GM06990 (cell line): ENCODE results near the gene IGF2R.

Experiments used
- DNase-seq: peaks from one replicate; pipeline ENCODE4 v3.0.0-alpha.2; 2011; ENCODE audit not compliant: insufficient read length; ENCODE audit errors: extremely low read depth
- H3K27me3 ChIP-seq: replicated peaks from 2 replicates; pipeline ENCODE4 v1.6.0; 2011; ENCODE audit warnings: low read length; ENCODE audit not compliant: control insufficient read depth, insufficient read depth
- H3K36me3 ChIP-seq: 2 replicates; pipeline ENCODE4 v1.5.1; 2011; ENCODE audit warnings: low read length; ENCODE audit not compliant: control insufficient read depth, insufficient read depth
- H3K4me3 ChIP-seq: replicated peaks from 2 replicates; pipeline ENCODE4 v1.5.1; 2011; ENCODE audit warnings: low read depth, mild to moderate bottlenecking, control low read depth, low read length
- TF ChIP-seq, protein P1 (sequence below): IDR thresholded peaks from 2 replicates; pipeline ENCODE4 v1.5.1; 2011; ENCODE audit warnings: low read length, control low read depth, mild to moderate bottlenecking, inconsistent platforms; ENCODE audit not compliant: insufficient read depth, poor library complexity, severe bottlenecking

IGF2R gene

DNA sequence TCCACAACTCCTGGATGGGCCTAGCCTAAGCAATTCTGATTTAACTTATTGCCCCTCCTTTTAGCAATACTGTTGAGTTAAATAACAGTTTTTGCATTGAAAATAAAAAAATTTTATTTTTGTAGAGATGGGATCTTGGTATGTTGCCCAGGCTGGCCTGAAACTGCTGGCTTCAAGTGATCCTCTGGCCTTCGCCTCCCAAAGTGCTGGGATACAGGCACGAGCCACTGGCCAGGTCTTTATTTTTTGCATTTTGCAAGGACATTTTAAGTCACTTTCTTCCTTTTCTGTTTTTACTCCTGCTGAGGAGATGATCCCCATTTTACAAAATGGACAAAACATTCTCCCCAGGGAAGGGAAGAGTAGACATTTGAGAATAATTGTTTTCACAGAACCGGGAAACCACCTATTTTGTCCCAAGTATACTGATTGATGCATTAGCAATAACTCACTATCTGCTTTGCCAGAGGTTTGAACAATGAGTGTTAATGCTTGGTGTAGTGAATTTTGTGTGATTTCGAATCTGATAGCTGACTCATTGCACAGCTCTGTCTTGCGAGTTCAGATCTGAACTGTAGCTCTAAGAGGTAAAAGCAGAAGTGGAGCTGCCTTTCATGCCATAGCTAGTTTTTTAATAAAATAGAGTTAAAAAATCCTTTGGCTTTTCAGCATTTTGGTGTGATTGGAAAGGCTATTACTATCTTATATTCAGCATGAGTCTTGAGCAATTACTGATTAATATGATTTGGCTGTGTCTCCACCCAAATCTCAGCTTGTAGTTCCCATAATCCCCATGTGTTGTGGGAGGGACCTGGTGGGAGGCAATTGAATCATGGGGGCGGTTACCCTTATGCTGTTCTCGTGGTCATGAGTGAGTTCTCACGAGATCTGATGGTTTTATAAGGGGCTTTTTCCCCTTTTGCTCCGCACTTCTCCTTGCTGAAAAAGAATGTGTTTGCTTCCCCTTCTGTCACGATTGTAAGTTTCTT lies 20.9 kb downstream of the IGF2R start:
- TF ChIP-seq, protein P1, sequence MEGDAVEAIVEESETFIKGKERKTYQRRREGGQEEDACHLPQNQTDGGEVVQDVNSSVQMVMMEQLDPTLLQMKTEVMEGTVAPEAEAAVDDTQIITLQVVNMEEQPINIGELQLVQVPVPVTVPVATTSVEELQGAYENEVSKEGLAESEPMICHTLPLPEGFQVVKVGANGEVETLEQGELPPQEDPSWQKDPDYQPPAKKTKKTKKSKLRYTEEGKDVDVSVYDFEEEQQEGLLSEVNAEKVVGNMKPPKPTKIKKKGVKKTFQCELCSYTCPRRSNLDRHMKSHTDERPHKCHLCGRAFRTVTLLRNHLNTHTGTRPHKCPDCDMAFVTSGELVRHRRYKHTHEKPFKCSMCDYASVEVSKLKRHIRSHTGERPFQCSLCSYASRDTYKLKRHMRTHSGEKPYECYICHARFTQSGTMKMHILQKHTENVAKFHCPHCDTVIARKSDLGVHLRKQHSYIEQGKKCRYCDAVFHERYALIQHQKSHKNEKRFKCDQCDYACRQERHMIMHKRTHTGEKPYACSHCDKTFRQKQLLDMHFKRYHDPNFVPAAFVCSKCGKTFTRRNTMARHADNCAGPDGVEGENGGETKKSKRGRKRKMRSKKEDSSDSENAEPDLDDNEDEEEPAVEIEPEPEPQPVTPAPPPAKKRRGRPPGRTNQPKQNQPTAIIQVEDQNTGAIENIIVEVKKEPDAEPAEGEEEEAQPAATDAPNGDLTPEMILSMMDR: no peak
- no peak for DNase-seq
- Histone ChIP-seq H3K36me3 (no peaks in the 10 kb centered on the region; the same call in 1 of the 2 replicates), H3K4me3 (no peak overlapping the region), H3K27me3 (no peaks in the 10 kb centered on the region)

DNA sequence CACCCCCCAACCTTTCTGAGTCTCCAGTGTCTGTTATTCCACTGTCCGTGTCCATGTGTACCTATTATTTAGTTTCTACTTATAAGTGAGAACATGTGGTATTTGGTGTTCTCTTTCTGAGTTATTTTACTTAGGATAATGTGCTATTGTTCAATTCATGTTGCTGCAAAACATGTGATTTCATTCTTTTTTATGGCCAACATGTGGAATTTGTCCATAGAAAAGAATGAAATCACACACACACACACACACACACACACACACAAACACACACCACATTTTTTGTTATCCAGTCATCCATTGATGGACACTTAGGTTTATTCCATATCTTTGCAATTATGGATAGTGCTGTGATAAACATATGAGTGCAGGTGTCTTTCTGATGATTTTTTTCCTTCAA lies 23.5 kb downstream of the IGF2R start:
- Histone ChIP-seq H3K27me3 (no peaks in the 10 kb centered on the region), H3K4me3 (no peak overlapping the region), H3K36me3 (peaks cover 5% of the 10 kb centered on the region)
- no peak for DNase-seq
- TF ChIP-seq, protein P1: no peak

DNA sequence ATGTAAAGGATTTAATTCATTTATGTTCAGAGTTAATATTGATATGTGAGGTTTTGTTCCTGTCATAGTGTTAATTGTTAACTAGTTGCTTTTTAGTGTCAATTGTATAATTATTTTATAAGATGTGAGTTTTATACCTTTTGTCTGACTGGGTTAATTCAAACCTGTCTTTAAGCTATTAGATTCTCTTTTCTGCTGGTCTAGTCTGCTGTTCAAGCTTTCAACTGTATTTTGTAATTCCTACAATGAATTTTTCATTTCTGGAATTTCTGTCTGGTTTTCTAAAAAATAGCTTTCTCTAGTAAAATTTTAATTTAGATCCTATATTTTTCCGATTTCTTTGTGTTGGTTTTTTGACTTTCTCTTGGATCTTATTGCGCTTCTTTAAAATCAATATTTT lies 26.5 kb downstream of the IGF2R start:
- Histone ChIP-seq H3K36me3 (peaks cover 10% of the 10 kb centered on the region), H3K4me3 (no peak overlapping the region), H3K27me3 (no peaks in the 10 kb centered on the region)
- TF ChIP-seq, protein P1: no peak
- DNase-seq: no peak

DNA sequence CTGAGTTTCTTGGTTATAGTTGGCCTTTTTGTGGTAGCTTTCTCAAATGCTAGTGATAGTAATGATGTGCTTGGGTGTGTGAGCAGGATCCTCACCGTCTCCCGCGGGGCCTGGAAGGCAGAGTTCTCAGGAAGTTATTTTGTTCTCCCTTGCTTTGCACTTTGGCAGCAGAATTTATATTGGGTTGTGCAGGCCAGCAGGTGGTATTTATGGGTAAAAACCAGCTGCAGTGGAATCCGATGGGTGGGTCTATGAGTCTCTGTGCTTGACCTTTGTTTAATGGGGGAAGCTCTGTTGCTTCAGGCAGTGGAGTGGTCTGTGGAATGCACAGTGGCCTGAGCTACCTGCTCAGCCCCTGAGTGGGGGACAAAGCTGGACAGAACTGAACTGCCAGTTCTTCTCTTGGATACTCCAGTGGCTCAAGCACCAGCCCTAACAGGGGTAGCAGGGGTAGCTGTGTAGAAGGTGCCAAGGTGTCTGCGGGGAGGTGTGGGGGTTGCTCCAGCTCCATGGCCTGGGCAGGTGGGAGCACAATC lies 27.3 kb downstream of the IGF2R start:
- DNase-seq: no peak
- peaks cover 10% of the 10 kb centered on the region for H3K36me3 ChIP-seq
- H3K27me3 ChIP-seq: no peaks in the 10 kb centered on the region
- TF ChIP-seq, protein P1: no peak
- no peak overlapping the region for H3K4me3 ChIP-seq

DNA sequence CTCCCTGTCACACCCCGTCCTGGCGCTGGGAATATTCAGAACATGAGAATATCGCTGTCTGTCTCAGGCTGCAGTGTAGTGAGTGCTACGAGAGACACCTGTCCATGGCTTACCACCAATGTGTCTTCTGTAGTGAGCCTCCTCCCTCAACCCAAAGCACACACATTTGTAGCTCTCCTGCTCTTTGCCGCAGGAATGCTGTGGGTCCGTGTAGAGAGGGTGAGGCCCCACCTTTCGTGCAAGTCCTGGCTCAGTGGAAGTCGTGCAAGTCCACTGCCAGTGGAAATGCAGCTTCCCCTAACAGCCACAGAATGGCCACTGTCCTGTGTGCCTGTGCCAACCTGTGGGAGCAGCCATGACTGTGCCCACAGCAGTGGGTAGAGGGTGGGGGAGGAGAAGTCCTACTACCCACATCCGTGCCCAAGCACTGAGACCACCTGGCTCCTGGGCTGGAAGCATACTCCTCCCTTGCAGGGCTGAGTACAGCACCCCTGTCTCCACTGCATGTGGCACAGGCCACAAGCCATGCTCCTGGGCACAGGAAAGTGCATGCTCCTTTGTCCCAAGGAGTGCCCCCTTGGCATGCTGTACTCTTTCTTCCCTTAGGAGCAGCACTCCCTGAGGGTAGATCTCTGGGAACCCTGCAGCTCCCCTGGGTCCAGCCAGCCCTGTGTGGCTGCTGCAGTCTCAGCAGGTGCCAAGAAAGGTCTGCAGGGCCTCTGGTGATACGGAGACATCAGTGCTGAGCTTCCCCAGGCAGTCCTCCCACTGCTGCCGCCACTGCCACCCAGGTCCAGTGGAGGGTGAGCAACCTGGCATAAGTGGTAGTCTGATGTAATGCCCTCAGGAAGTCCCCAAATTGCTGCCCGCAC lies 28.0 kb downstream of the IGF2R start:
- Histone ChIP-seq H3K27me3 (no peaks in the 10 kb centered on the region), H3K4me3 (no peak overlapping the region), H3K36me3 (peaks cover 10% of the 10 kb centered on the region)
- no peak for DNase-seq
- TF ChIP-seq, protein P1: no peak
